Stimulated activated CD4-positive, alpha-beta T cell treated with anti-CD3 and anti-CD28 coated beads, Interleukin-15, amount 100 ng/mL, for 24 hours (primary cell): Measurements from ENCODE around the gene SAMSN1.
"Not testable (repeated sequence)": the region's sequence is repeated elsewhere in the genome, so short reads cannot be mapped to it uniquely, and the experiment has no call there.

ENCODE experiments used
- DNase-seq: peaks from one replicate; pipeline ENCODE4 v3.0.0-alpha.2; 2020

Gene SAMSN1

DNA sequence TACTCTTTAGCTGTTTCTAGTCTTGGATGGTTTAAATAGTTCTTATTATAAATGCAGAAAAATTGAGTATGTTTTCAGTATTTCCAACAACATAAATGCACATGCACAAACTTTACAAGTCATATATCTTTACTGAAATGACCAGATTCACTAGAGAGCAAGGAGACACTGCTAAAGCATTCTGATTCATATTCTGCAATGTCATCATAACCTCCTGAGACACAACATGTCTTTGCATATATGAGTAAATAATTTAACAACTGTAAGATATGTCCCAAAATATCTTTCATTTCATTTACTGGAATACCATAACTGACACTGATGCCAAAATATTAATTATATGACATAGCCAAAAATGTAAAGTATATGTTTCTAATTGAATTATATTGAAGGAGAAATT lies 16.8 kb upstream of the SAMSN1 start:
- DNase-seq = no peak

GRCh38 chr21:14560555-14560954 lies 14.4 kb upstream of the SAMSN1 start:
- DNase-seq = no peak

DNA sequence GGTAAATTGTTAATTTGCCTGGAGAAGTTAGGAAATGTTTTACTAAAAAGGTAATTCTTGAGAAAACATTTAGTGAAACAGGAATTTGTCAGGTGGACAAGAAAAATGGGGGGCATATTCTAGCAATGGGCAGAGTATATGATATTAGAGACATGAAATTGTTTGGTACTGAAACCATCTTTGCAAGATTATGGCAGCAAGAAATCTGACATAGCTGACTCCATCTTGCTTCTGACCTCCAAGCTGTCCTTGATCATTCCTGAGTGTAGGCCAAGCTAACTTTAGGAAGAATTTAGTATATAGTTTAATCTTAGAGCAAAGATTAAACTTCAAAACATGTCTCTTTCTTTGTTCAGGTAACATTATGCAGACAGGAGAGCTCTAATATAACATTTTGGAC lies 14.0 kb upstream of the SAMSN1 start:
- DNase-seq = no peak

DNA sequence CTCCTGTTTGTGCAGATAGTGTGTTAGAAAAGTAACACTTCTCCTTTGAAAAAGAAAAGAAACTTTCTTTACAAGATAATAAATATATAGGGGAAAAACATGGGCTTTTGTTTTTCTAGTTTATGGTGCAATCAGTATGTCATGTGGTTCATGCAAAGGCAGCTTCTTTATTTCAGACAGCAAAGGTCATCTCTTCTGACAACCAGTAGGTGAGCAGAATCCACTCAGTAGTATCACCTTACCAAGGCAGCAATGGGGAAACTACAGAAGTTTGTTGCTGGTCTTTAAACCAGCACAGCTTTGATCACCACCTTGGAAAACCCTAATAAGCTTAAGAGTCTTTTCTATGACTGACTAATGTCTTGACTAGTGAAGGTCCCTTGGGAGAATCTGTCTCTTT lies 13.0 kb upstream of the SAMSN1 start:
- DNase-seq = no peak

DNA sequence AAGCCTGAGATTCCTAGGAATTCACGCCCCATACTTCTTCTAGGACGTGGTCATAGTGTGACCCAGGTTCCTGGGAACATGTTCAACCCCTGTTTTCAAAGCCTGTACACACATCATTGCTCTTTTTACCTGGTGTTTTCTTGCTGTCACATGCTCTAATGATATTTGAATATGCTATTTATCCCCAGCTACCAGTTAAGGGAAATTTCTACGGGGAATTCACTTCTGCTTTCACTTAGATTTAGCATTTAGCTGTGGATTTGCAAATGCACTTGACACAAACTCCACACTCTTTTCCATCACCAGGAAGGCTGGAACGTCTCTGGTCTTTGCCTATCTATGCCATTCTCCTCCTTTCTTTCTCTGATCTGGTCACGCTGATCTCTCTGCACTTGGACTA lies 11.3 kb upstream of the SAMSN1 start:
- no peak for DNase-seq

DNA sequence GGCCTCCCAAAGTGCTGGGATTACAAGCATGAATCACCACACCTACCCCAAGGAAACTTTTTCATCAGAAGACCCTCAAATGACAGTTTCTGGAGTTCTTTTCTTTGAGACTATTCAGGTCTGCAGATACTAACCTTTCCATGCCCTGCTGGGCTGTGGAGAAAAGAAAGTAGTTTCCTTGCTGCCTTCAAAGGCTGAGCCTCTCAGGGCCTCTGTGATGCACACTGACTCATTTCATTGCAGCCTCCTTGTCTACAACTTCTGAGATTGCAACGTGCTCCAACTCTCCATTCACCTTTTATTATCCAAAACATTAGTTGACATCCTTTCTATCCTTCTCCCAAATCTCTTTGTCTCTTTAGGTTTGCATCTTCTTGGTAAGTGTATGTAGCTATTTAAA lies 8.8 kb upstream of the SAMSN1 start:
- peak; percentile 48 for DNase-seq

DNA sequence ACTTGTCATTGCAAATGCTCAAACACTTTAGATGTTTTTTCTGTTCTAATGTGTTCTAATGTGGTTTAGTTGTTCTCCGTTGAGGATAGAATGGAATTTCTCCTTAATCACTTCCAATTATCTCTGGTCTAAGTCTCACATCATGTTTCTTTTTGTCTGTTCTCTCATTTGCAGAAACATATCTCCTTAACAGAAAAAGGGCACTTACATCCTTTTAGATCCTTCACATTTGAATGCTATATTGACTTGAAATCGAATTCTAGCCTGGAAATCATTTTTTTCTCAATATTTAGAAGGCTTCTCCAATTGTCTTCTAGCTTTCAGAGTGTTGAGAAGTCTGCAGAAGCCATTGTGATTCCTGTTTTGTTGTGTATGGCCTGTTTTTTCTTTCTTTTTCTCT lies 7.3 kb upstream of the SAMSN1 start:
- DNase-seq = no peak

GRCh38 chr21:14551741-14552140 lies 5.6 kb upstream of the SAMSN1 start:
- DNase-seq = no peak

- no peak for DNase-seq
Observed at GRCh38 chr21:14550135-14550534, 4.0 kb upstream of the SAMSN1 start.

- DNase-seq = no peak
Observed at GRCh38 chr21:14548779-14549178, 2.7 kb upstream of the SAMSN1 start.

GRCh38 chr21:14547834-14548513 lies 1.9 kb upstream of the SAMSN1 start:
- DNase-seq = no peak

GRCh38 chr21:14546719-14547118 lies 604 bp upstream of the SAMSN1 start:
- not testable (repeated sequence) for DNase-seq

GRCh38 chr21:14543983-14544382 lies 2.1 kb downstream of the SAMSN1 start:
- no peak for DNase-seq

- DNase-seq = no peak
Observed at GRCh38 chr21:14542638-14543037, 3.5 kb downstream of the SAMSN1 start.

GRCh38 chr21:14541841-14542490 lies 4.1 kb downstream of the SAMSN1 start:
- peak; percentile 43 for DNase-seq

DNA sequence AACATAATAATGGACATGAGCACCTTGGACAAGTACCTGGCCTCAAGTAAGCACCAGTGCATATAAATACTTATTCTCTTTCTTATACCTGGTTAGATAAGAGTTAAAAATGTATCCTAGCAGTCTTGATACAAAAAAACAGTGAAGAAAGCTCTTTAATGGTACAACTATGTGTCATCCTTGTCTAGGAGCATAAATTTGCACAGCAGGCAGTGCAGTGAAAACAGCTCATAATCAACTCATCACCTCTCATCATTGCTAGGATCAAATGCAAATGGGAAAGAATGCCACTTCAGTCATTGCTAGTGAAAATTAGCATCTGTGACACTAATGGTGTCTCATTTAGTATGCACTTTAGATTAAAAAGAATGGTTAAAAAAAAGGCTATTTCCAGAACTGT lies 7.6 kb downstream of the SAMSN1 start:
- DNase-seq = no peak

- DNase-seq = no peak
Observed at GRCh38 chr21:14536929-14537328, 9.2 kb downstream of the SAMSN1 start.

- DNase-seq = no peak
Observed at GRCh38 chr21:14535702-14536101, 10.4 kb downstream of the SAMSN1 start.

DNA sequence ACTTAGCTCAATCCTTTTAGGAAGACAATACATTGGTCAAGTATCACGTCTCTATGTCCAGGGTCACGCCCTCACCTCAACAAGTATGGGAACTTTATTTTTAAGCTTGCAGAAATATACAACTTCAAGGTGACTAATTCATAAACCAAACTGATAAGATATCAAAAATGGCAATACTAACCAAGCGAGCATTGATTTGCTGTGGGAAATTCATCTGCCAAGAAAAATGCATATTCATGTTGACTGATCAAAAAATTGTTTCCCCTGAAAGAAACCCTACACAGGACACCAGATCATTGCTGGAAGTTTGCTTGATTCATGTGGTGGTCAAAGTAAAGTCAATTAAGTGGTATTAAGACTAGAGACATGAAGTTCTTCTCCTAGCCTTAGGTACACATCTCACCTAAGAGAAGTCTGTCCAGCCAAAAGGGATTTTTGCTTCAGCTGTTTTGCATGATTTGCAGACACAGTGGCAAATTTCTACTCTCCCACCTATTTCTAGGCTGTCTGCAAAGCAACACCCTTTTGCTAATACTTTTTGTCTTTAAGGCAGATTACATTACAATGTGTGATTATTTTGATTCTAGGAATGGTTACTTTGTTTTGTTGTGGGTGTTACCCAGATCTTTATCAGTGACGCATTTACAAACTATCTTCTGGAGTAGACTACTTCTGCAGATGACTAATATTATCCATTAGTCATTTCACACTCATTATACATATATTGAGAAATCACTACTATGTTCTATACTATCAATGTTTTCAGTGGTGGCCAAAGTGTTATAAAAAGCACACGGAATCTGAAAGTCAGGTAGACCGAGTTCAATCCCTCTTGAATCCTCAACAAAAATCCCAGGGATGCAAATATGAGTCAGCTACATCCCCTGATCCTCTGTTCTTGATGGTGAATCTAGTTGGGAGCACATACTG lies 12.4 kb downstream of the SAMSN1 start:
- no peak for DNase-seq

GRCh38 chr21:14531757-14532316 lies 14.3 kb downstream of the SAMSN1 start:
- DNase-seq = no peak

GRCh38 chr21:14530592-14530991 lies 15.5 kb downstream of the SAMSN1 start:
- DNase-seq = no peak

DNA sequence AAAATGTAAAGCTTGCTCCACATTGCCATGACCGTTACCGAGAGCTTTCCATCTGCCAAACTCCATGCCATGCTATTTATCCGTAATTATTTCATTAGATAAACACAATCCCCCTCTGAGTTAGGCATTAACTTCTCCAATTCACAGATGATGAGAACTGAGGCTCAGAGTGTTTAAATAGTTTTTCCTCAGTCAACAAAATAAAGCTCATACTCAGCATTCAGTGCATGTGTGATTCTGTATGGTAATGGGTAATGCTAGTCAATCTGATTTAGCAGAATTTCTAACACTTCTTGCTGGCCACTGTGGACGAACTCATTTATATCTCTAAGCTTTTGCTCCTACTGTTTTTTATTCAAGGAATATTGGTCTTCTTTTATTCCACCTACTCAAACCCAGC lies 17.3 kb downstream of the SAMSN1 start:
- DNase-seq = no peak
